ENCODE data around the gene DENND10.
"Not testable (repeated sequence)": the region's sequence is repeated elsewhere in the genome, so short reads cannot be mapped to it uniquely, and the experiment has no call there.

Gene DENND10

GRCh38 chr10:119143657-119144056 lies 39.7 kb downstream of the DENND10 start:
- H3K27ac ChIP-seq: no peak overlapping the region
- H2AFZ ChIP-seq: no peak overlapping the region
- no peak overlapping the region for H3K4me3 ChIP-seq (ENCODE audit: low read depth, low read length)
- H3K9me3 ChIP-seq (ENCODE audit: control insufficient read depth, low read length): no peaks in the 10 kb centered on the region
- H3K4me2 ChIP-seq (ENCODE audit: low read length): no peak overlapping the region
- H3K4me1 ChIP-seq: no peaks in the 10 kb centered on the region
- H3K9ac ChIP-seq: no peak overlapping the region
- no peaks in the 10 kb centered on the region for H3K36me3 ChIP-seq (ENCODE audit: control insufficient read depth, insufficient read depth, low read length)
- H3K27me3 ChIP-seq (ENCODE audit: control insufficient read depth, insufficient read depth, low read length): no peaks in the 10 kb centered on the region
- no peak for TF ChIP-seq CTCF (IDR thresholded peaks at IDR 0.05)
- H3K79me2 ChIP-seq: no peaks in the 10 kb centered on the region

- Histone ChIP-seq H3K4me2 (ENCODE audit: low read length) (no peak overlapping the region), H3K79me2 (no peaks in the 10 kb centered on the region), H3K9me3 (ENCODE audit: control insufficient read depth, low read length) (no peaks in the 10 kb centered on the region), H3K27me3 (ENCODE audit: control insufficient read depth, insufficient read depth, low read length) (no peaks in the 10 kb centered on the region), H3K9ac (no peak overlapping the region), H2AFZ (no peak overlapping the region), H3K36me3 (ENCODE audit: control insufficient read depth, insufficient read depth, low read length) (no peaks in the 10 kb centered on the region), H3K4me1 (no peaks in the 10 kb centered on the region), H3K27ac (no peak overlapping the region), H3K4me3 (ENCODE audit: low read depth, low read length) (no peak overlapping the region)
- no peak for TF ChIP-seq CTCF (IDR thresholded peaks at IDR 0.05)
Observed at GRCh38 chr10:119149157-119149556, 45.2 kb downstream of the DENND10 start.

- H3K36me3 ChIP-seq (ENCODE audit: control insufficient read depth, insufficient read depth, low read length): no peaks in the 10 kb centered on the region
- H3K27me3 ChIP-seq (ENCODE audit: control insufficient read depth, insufficient read depth, low read length): no peaks in the 10 kb centered on the region
- H3K9ac ChIP-seq: no peak overlapping the region
Observed at GRCh38 chr10:119149729-119150128, 45.8 kb downstream of the DENND10 start.

GRCh38 chr10:119151601-119152000 lies 47.7 kb downstream of the DENND10 start:
- H2AFZ ChIP-seq; H3K36me3 ChIP-seq (ENCODE audit: control insufficient read depth, insufficient read depth, low read length); H3K9ac ChIP-seq; H3K27ac ChIP-seq; H3K4me1 ChIP-seq; H3K4me2 ChIP-seq (ENCODE audit: low read length); H3K79me2 ChIP-seq; H3K9me3 ChIP-seq (ENCODE audit: control insufficient read depth, low read length); H3K27me3 ChIP-seq (ENCODE audit: control insufficient read depth, insufficient read depth, low read length); H3K4me3 ChIP-seq (ENCODE audit: low read depth, low read length): not testable (repeated sequence)

More at GRCh38 chr10:119149729-119150128, 45.8 kb downstream of the DENND10 start:
- no peak overlapping the region for H3K27ac ChIP-seq
- H3K4me2 ChIP-seq (ENCODE audit: low read length): no peak overlapping the region
- H3K4me1 ChIP-seq: no peaks in the 10 kb centered on the region
- no peak overlapping the region for H3K4me3 ChIP-seq (ENCODE audit: low read depth, low read length)
- no peak for TF ChIP-seq CTCF (IDR thresholded peaks at IDR 0.05)
- H3K79me2 ChIP-seq: no peaks in the 10 kb centered on the region
- no peak overlapping the region for H2AFZ ChIP-seq
- H3K9me3 ChIP-seq (ENCODE audit: control insufficient read depth, low read length): no peaks in the 10 kb centered on the region

- Histone ChIP-seq H3K36me3 (ENCODE audit: control insufficient read depth, insufficient read depth, low read length) (no peaks in the 10 kb centered on the region), H3K9ac (no peak overlapping the region), H3K4me1 (no peaks in the 10 kb centered on the region), H3K79me2 (no peaks in the 10 kb centered on the region), H3K4me2 (ENCODE audit: low read length) (no peak overlapping the region), H3K27ac (no peak overlapping the region), H3K27me3 (ENCODE audit: control insufficient read depth, insufficient read depth, low read length) (no peaks in the 10 kb centered on the region), H3K4me3 (ENCODE audit: low read depth, low read length) (no peak overlapping the region), H2AFZ (no peak overlapping the region), H3K9me3 (ENCODE audit: control insufficient read depth, low read length) (no peaks in the 10 kb centered on the region)
- no peak for TF ChIP-seq CTCF (IDR thresholded peaks at IDR 0.05)
Observed at GRCh38 chr10:119153041-119153440, 49.1 kb downstream of the DENND10 start.
